ENCODE results near the gene TIMM10B.

Gene TIMM10B

DNA sequence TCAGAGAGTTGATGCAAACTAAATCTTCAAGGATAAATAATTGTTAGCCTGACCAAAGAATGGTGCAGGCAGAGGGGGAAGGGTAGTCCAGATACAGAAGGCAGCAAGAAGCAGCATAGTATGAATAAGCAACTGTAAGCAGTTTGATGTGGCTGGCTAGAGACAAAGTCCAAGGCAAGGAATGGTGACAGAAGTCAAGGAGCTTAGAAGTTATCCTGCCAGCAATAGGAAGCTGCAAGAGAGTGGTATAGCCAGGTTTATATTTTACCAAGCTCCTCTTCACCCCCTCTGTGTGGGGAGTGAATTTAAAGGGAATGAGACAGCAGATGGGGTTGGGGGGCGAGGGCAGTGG lies 22.2 kb upstream of the TIMM10B start:
- Histone ChIP-seq H2BK12ac (ENCODE audit: low read length) (no peak overlapping the region), H3K14ac (ENCODE audit: low read length) (no peak overlapping the region), H4K12ac (ENCODE audit: low read depth, low read length) (no peak overlapping the region), H3K9ac (ENCODE audit: low read length) (no peak overlapping the region), H3K4ac (ENCODE audit: low read depth, low read length) (no peak overlapping the region), H3K9me3 (ENCODE audit: insufficient read depth, low read depth, low read length) (peaks cover 3% of the 10 kb centered on the region), H3K79me1 (ENCODE audit: low read length) (no peaks in the 10 kb centered on the region), H2AK5ac (ENCODE audit: low read length) (no peak overlapping the region), H3K18ac (ENCODE audit: low read length) (no peak overlapping the region), H2BK5ac (ENCODE audit: low read depth, low read length, poor library complexity) (no peak overlapping the region), H3K4me2 (ENCODE audit: low read length) (no peak overlapping the region), H4K91ac (ENCODE audit: low read depth, low read length) (no peak overlapping the region), H2BK120ac (ENCODE audit: insufficient read depth, low read length, poor library complexity) (no peak overlapping the region), H3K27ac (ENCODE audit: low read depth, low read length) (no peak overlapping the region), H3K4me3 (ENCODE audit: low read depth, low read length) (no peak overlapping the region), H3K23ac (ENCODE audit: low read length) (no peak overlapping the region), H4K8ac (ENCODE audit: low read depth, low read length) (no peak overlapping the region), H3K36me3 (ENCODE audit: control insufficient read depth in 1 of 2, insufficient read depth in 2 of 2, low read length in 2 of 2) (peaks cover 27 to 35% of the 10 kb centered on the region in 2 experiments), H3K27me3 (ENCODE audit: insufficient read depth, low read length) (no peaks in the 10 kb centered on the region), H3K79me2 (ENCODE audit: control insufficient read depth, insufficient read depth, low read length, poor library complexity) (no peaks in the 10 kb centered on the region), H2AFZ (ENCODE audit: insufficient read depth, low read length, poor library complexity) (no peak overlapping the region), H3K4me1 (ENCODE audit: control insufficient read depth in 1 of 2, insufficient read depth in 2 of 2, low read length in 2 of 2) (peaks cover 0 to 3% of the 10 kb centered on the region in 2 experiments)
- no peak for DNase-seq
- no CpG with 5 or more reads among the region's 1 CpG for WGBS (ENCODE audit: extremely low coverage, insufficient coverage, insufficient read length)

DNA sequence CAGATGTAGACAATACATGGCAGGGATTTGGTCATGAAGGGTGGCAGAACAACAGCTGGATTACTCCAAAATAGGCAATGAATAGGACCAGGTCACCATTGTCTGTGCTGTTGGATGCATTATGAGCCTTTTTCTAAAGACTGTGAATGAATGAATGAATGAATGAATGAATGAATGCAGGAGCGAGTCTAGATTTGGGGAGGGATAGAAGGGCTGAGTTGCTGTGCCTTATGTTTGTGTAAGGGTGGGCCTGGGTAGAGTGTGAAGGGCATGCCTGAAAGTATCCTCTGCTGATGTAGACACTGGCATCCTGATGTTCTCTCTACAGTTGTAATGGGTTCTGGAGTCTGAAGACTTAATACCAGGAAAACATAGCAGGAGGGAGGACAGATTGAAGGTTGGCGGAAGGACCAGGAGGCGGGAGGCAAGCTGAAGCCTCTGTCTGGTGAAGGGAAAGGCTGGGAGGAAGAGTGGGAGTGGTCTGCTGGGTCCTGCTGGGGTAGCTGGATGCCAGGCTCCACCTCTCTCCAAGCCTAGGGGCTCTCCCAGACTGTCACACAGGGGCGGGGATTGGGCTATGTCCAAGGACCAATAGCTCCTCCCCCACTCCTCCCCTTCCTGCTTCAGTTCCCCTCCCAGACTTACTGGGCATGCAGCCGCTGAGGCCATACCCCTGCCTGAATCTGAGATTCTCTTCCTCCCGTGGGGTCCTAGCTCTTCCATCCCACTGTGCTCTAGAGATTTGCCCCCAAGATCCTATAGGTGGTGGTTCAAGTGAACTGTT lies 12.4 kb upstream of the TIMM10B start:
- Histone ChIP-seq H3K4ac (ENCODE audit: low read depth, low read length) (no peak overlapping the region), H4K91ac (ENCODE audit: low read depth, low read length) (no peak overlapping the region), H3K79me2 (ENCODE audit: control insufficient read depth, insufficient read depth, low read length, poor library complexity) (peaks cover 4% of the 10 kb centered on the region), H3K27me3 (ENCODE audit: insufficient read depth, low read length) (no peaks in the 10 kb centered on the region), H3K4me3 (ENCODE audit: low read depth, low read length) (no peak overlapping the region), H2BK120ac (ENCODE audit: insufficient read depth, low read length, poor library complexity) (no peak overlapping the region), H3K79me1 (ENCODE audit: low read length) (peaks cover 6% of the 10 kb centered on the region), H3K4me2 (ENCODE audit: low read length) (no peak overlapping the region), H3K27ac (ENCODE audit: low read depth, low read length) (no peak overlapping the region), H3K23ac (ENCODE audit: low read length) (no peak overlapping the region), H3K36me3 (ENCODE audit: control insufficient read depth in 1 of 2, insufficient read depth in 2 of 2, low read length in 2 of 2) (peaks cover 0 to 6% of the 10 kb centered on the region in 2 experiments), H3K9ac (ENCODE audit: low read length) (no peak overlapping the region), H3K9me3 (ENCODE audit: insufficient read depth, low read depth, low read length) (no peaks in the 10 kb centered on the region), H3K4me1 (ENCODE audit: control insufficient read depth in 1 of 2, insufficient read depth in 2 of 2, low read length in 2 of 2) (peaks cover 5 to 13% of the 10 kb centered on the region in 2 experiments), H2BK12ac (ENCODE audit: low read length) (no peak overlapping the region), H3K18ac (ENCODE audit: low read length) (no peak overlapping the region), H2AFZ (ENCODE audit: insufficient read depth, low read length, poor library complexity) (no peak overlapping the region), H4K12ac (ENCODE audit: low read depth, low read length) (no peak overlapping the region), H4K8ac (ENCODE audit: low read depth, low read length) (peak overlapping the region; percentile 13), H2AK5ac (ENCODE audit: low read length) (no peak overlapping the region), H2BK5ac (ENCODE audit: low read depth, low read length, poor library complexity) (no peak overlapping the region), H3K14ac (ENCODE audit: low read length) (no peak overlapping the region)
- WGBS (ENCODE audit: extremely low coverage, insufficient coverage, insufficient read length): no CpG with 5 or more reads among the region's 6 CpGs
- DNase-seq: peak; percentile 56 to 67

DNA sequence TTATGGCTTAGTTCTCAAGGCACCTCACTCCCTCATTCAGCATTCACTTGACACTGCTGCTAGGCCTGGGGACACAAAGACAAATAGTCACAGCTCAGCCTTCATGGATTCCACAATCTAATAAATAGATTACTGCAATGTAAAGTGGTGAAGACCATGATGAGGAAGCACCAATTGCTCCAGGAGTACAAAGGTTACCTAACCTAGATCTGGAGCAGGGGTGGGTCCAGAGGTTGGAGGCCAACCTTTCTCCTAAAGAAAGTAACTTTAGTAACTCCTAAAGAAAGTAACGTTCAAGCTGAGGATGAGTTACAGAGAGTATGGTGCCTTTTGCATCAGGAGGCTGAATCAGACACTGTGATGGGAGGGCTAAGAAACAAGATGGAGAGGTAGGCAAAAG lies 11.7 kb upstream of the TIMM10B start:
- H3K27me3 ChIP-seq (ENCODE audit: insufficient read depth, low read length): no peaks in the 10 kb centered on the region
- no peak overlapping the region for H3K4ac ChIP-seq (ENCODE audit: low read depth, low read length)
- no peak overlapping the region for H3K4me3 ChIP-seq (ENCODE audit: low read depth, low read length)
- no peak overlapping the region for H3K18ac ChIP-seq (ENCODE audit: low read length)
- DNase-seq: no peak
- H2BK120ac ChIP-seq (ENCODE audit: insufficient read depth, low read length, poor library complexity): no peak overlapping the region
- H3K36me3 ChIP-seq (ENCODE audit: control insufficient read depth in 1 of 2, insufficient read depth in 2 of 2, low read length in 2 of 2): peaks cover 0 to 5% of the 10 kb centered on the region in 2 experiments
- H3K9ac ChIP-seq (ENCODE audit: low read length): no peak overlapping the region
- H3K14ac ChIP-seq (ENCODE audit: low read length): no peak overlapping the region
- WGBS (ENCODE audit: extremely low coverage, insufficient coverage, insufficient read length): no CpG with 5 or more reads among the region's 1 CpG
- H2BK5ac ChIP-seq (ENCODE audit: low read depth, low read length, poor library complexity): no peak overlapping the region
- no peak overlapping the region for H2AFZ ChIP-seq (ENCODE audit: insufficient read depth, low read length, poor library complexity)
- H2BK12ac ChIP-seq (ENCODE audit: low read length): no peak overlapping the region
- H4K12ac ChIP-seq (ENCODE audit: low read depth, low read length): no peak overlapping the region
- no peak overlapping the region for H3K23ac ChIP-seq (ENCODE audit: low read length)
- H4K91ac ChIP-seq (ENCODE audit: low read depth, low read length): no peak overlapping the region
- H3K79me2 ChIP-seq (ENCODE audit: control insufficient read depth, insufficient read depth, low read length, poor library complexity): peaks cover 7% of the 10 kb centered on the region
- H3K79me1 ChIP-seq (ENCODE audit: low read length): peaks cover 11% of the 10 kb centered on the region
- peaks cover 5 to 14% of the 10 kb centered on the region in 2 experiments for H3K4me1 ChIP-seq (ENCODE audit: control insufficient read depth in 1 of 2, insufficient read depth in 2 of 2, low read length in 2 of 2)
- H3K27ac ChIP-seq (ENCODE audit: low read depth, low read length): no peak overlapping the region
- H4K8ac ChIP-seq (ENCODE audit: low read depth, low read length): peak overlapping the region; percentile 13
- no peak overlapping the region for H2AK5ac ChIP-seq (ENCODE audit: low read length)
- no peaks in the 10 kb centered on the region for H3K9me3 ChIP-seq (ENCODE audit: insufficient read depth, low read depth, low read length)
- H3K4me2 ChIP-seq (ENCODE audit: low read length): no peak overlapping the region

DNA sequence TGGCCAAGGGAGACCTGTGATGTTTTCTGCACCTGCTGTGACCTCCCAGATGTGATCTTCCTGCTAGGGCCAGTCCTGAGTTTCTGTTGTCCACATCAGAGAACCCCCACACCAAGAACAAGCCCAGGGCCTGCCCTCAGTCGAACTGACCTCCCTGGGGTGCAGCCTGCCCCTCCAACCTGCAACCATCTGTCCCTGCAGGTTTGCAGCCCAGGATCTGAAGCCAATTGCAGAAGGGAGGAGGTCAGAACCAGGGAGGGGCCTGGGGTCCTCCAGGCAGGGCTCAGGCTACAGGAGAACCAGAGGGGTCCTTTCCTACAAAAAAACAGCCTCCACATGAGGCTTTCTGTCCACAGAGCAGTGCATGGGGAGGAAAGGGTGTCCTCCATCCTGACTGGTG lies 8.4 kb upstream of the TIMM10B start:
- no peak overlapping the region for H3K14ac ChIP-seq (ENCODE audit: low read length)
- H3K9me3 ChIP-seq (ENCODE audit: insufficient read depth, low read depth, low read length): no peaks in the 10 kb centered on the region
- WGBS (ENCODE audit: extremely low coverage, insufficient coverage, insufficient read length): no CpG with 5 or more reads among the region's 1 CpG
- no peak overlapping the region for H2BK12ac ChIP-seq (ENCODE audit: low read length)
- no peak overlapping the region for H3K4me3 ChIP-seq (ENCODE audit: low read depth, low read length)
- no peaks in the 10 kb centered on the region for H3K27me3 ChIP-seq (ENCODE audit: insufficient read depth, low read length)
- H3K36me3 ChIP-seq (ENCODE audit: control insufficient read depth in 1 of 2, insufficient read depth in 2 of 2, low read length in 2 of 2): peaks cover 15 to 17% of the 10 kb centered on the region in 2 experiments
- H3K9ac ChIP-seq (ENCODE audit: low read length): peak overlapping the region; percentile 46
- H4K8ac ChIP-seq (ENCODE audit: low read depth, low read length): no peak overlapping the region
- H3K27ac ChIP-seq (ENCODE audit: low read depth, low read length): no peak overlapping the region
- peaks cover 11% of the 10 kb centered on the region for H3K79me1 ChIP-seq (ENCODE audit: low read length)
- peaks cover 7% of the 10 kb centered on the region for H3K79me2 ChIP-seq (ENCODE audit: control insufficient read depth, insufficient read depth, low read length, poor library complexity)
- DNase-seq: no peak
- no peak overlapping the region for H2AFZ ChIP-seq (ENCODE audit: insufficient read depth, low read length, poor library complexity)
- H2BK5ac ChIP-seq (ENCODE audit: low read depth, low read length, poor library complexity): no peak overlapping the region
- peaks cover 11 to 21% of the 10 kb centered on the region in 2 experiments for H3K4me1 ChIP-seq (ENCODE audit: control insufficient read depth in 1 of 2, insufficient read depth in 2 of 2, low read length in 2 of 2)
- H3K18ac ChIP-seq (ENCODE audit: low read length): no peak overlapping the region
- H2AK5ac ChIP-seq (ENCODE audit: low read length): peak overlapping the region; percentile 18
- no peak overlapping the region for H3K4ac ChIP-seq (ENCODE audit: low read depth, low read length)
- H4K12ac ChIP-seq (ENCODE audit: low read depth, low read length): no peak overlapping the region
- no peak overlapping the region for H2BK120ac ChIP-seq (ENCODE audit: insufficient read depth, low read length, poor library complexity)
- no peak overlapping the region for H3K23ac ChIP-seq (ENCODE audit: low read length)
- H3K4me2 ChIP-seq (ENCODE audit: low read length): peak overlapping the region; percentile 34
- H4K91ac ChIP-seq (ENCODE audit: low read depth, low read length): no peak overlapping the region

Measured in trophoblast cell (in vitro differentiated cells and primary cell).